ENCODE results near the gene ZNF813.
"Not testable (repeated sequence)": the region's sequence is repeated elsewhere in the genome, so short reads cannot be mapped to it uniquely, and the experiment has no call there.

DNA sequence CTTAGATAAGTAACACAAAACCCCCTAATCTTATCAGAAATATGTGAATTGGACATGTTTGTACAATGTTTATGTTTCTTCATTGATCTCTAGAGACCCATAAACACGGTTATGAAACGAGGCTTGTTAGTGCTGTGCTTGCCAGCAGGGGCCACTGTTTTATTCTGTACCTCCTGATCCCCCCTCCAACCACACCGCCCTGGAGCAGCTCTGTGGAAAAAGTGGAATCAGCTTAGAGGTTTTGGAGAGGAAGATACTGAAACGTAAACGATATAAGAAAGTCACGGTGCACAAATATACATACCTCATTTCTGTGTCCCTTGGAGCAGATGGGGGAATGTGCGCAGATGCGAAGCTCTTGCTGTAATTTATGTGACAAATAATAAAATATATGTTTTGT, 43.9 kb upstream of the ZNF813 start:
- TF ChIP-seq EZH2 (IDR thresholded peaks at IDR 0.05; ENCODE audit: borderline replicate concordance, insufficient read depth, low read length, poor library complexity, severe bottlenecking); POLR2AphosphoS5 (IDR thresholded peaks at IDR 0.05); MXI1 (conservative IDR thresholded peaks at IDR 0.05; ENCODE audit: poor library complexity, severe bottlenecking); EP300 (conservative IDR thresholded peaks at IDR 0.05; ENCODE audit: poor library complexity, severe bottlenecking); RAD21 (conservative IDR thresholded peaks at IDR 0.05); TAF1 (IDR thresholded peaks at IDR 0.05; ENCODE audit: low read depth): not testable (repeated sequence)
- TF ChIP-seq, protein P1, sequence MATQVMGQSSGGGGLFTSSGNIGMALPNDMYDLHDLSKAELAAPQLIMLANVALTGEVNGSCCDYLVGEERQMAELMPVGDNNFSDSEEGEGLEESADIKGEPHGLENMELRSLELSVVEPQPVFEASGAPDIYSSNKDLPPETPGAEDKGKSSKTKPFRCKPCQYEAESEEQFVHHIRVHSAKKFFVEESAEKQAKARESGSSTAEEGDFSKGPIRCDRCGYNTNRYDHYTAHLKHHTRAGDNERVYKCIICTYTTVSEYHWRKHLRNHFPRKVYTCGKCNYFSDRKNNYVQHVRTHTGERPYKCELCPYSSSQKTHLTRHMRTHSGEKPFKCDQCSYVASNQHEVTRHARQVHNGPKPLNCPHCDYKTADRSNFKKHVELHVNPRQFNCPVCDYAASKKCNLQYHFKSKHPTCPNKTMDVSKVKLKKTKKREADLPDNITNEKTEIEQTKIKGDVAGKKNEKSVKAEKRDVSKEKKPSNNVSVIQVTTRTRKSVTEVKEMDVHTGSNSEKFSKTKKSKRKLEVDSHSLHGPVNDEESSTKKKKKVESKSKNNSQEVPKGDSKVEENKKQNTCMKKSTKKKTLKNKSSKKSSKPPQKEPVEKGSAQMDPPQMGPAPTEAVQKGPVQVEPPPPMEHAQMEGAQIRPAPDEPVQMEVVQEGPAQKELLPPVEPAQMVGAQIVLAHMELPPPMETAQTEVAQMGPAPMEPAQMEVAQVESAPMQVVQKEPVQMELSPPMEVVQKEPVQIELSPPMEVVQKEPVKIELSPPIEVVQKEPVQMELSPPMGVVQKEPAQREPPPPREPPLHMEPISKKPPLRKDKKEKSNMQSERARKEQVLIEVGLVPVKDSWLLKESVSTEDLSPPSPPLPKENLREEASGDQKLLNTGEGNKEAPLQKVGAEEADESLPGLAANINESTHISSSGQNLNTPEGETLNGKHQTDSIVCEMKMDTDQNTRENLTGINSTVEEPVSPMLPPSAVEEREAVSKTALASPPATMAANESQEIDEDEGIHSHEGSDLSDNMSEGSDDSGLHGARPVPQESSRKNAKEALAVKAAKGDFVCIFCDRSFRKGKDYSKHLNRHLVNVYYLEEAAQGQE (IDR thresholded peaks at IDR 0.05; ENCODE audit: borderline replicate concordance), result not testable (repeated sequence)
- TF ChIP-seq, protein P2, sequence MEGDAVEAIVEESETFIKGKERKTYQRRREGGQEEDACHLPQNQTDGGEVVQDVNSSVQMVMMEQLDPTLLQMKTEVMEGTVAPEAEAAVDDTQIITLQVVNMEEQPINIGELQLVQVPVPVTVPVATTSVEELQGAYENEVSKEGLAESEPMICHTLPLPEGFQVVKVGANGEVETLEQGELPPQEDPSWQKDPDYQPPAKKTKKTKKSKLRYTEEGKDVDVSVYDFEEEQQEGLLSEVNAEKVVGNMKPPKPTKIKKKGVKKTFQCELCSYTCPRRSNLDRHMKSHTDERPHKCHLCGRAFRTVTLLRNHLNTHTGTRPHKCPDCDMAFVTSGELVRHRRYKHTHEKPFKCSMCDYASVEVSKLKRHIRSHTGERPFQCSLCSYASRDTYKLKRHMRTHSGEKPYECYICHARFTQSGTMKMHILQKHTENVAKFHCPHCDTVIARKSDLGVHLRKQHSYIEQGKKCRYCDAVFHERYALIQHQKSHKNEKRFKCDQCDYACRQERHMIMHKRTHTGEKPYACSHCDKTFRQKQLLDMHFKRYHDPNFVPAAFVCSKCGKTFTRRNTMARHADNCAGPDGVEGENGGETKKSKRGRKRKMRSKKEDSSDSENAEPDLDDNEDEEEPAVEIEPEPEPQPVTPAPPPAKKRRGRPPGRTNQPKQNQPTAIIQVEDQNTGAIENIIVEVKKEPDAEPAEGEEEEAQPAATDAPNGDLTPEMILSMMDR (IDR thresholded peaks at IDR 0.05; ENCODE audit: poor library complexity, severe bottlenecking), result not testable (repeated sequence)
